GM19035 (cell line): ENCODE data around the gene SUPT4H1.
"Not testable (repeated sequence)": the region's sequence is repeated elsewhere in the genome, so short reads cannot be mapped to it uniquely, and the experiment has no call there.

Experiments used
- ATAC-seq: cut with Tn5 transposase; IDR thresholded peaks from one replicate; pipeline ENCODE4 v1.9.1; 2021; ENCODE audit not compliant: unreplicated experiment

SUPT4H1 gene

GRCh38 chr17:58351831-58352595 is at the start of gene SUPT4H1:
Gene SUPT4H1, minus strand, starts transcription at chr17:58352201. Its CDS starts 66 bp downstream, at chr17:58352135.
- ATAC-seq, result peak; percentile 83

GRCh38 chr17:58401287-58401686 is 49.3 kb upstream of the SUPT4H1 start:
- ATAC-seq, result no peak

- no peak for ATAC-seq
These were observed 48.8 kb upstream of the SUPT4H1 start for GRCh38 chr17:58400826-58401225.

GRCh38 chr17:58399974-58400373 is 48.0 kb upstream of the SUPT4H1 start:
- ATAC-seq, result no peak

GRCh38 chr17:58398574-58399266 is 46.7 kb upstream of the SUPT4H1 start:
- no peak for ATAC-seq

GRCh38 chr17:58397421-58397820 is 45.4 kb upstream of the SUPT4H1 start:
- not testable (repeated sequence) for ATAC-seq

- ATAC-seq, result no peak
These were observed 44.2 kb upstream of the SUPT4H1 start for GRCh38 chr17:58396173-58396572.

- ATAC-seq, result no peak
These were observed 42.7 kb upstream of the SUPT4H1 start for GRCh38 chr17:58394534-58395223.

GRCh38 chr17:58391302-58391984 is 39.4 kb upstream of the SUPT4H1 start:
- ATAC-seq, result no peak

- no peak for ATAC-seq
These were observed 38.9 kb upstream of the SUPT4H1 start for GRCh38 chr17:58390884-58391283.

- no peak for ATAC-seq
These were observed 36.5 kb upstream of the SUPT4H1 start for GRCh38 chr17:58388302-58389190.

- ATAC-seq, result no peak
These were observed 35.8 kb upstream of the SUPT4H1 start for GRCh38 chr17:58387834-58388233.

- no peak for ATAC-seq
These were observed 34.7 kb upstream of the SUPT4H1 start for GRCh38 chr17:58386708-58387107.

- no peak for ATAC-seq
These were observed 33.4 kb upstream of the SUPT4H1 start for GRCh38 chr17:58385359-58385899.

GRCh38 chr17:58384897-58385296 is 32.9 kb upstream of the SUPT4H1 start:
- no peak for ATAC-seq

GRCh38 chr17:58383892-58384462 is 32.0 kb upstream of the SUPT4H1 start:
- ATAC-seq, result no peak

- no peak for ATAC-seq
These were observed 30.9 kb upstream of the SUPT4H1 start for GRCh38 chr17:58382872-58383242.

- peak; percentile 55 for ATAC-seq
These were observed 30.3 kb upstream of the SUPT4H1 start for GRCh38 chr17:58382108-58382871.
